MM.1S (cell line): ENCODE results near the gene SPR.

Experiments used
- DNase-seq: peaks from one replicate; pipeline ENCODE4 v3.0.0-alpha.2; 2015
- H2AFZ ChIP-seq: fragments of 300-600 bp; sonication (generic); 2 replicates; pipeline ENCODE4 v1.6.0; 2016; ENCODE audit warnings: antibody characterized with exemption, low read length
- H3F3A ChIP-seq: fragments of 300-600 bp; sonication (generic); 2 replicates; pipeline ENCODE4 v1.6.1; 2016; ENCODE audit warnings: mild to moderate bottlenecking, antibody characterized with exemption, low read length, moderate library complexity, mixed read lengths; ENCODE audit not compliant: insufficient read depth
- H3K27ac ChIP-seq: fragments of 300-600 bp; sonication (generic); 2 replicates; pipeline ENCODE4 v1.5.1; 2016; ENCODE audit warnings: mild to moderate bottlenecking, low read length
- H3K27me3 ChIP-seq: fragments of 300-600 bp; sonication (generic); replicated peaks from 2 replicates; pipeline ENCODE4 v1.6.0; 2016; ENCODE audit warnings: low read length; ENCODE audit not compliant: insufficient read depth
- H3K36me3 ChIP-seq: fragments of 300-600 bp; sonication (generic); replicated peaks from 2 replicates; pipeline ENCODE4 v1.6.1; 2016; ENCODE audit warnings: mild to moderate bottlenecking, low read length, mixed read lengths; ENCODE audit not compliant: insufficient read depth
- H3K4me1 ChIP-seq: fragments of 300-600 bp; sonication (generic); 2 replicates; pipeline ENCODE4 v1.6.1; 2016; ENCODE audit warnings: low read length, mixed read lengths
- H3K4me2 ChIP-seq: fragments of 300-600 bp; sonication (generic); 2 replicates; pipeline ENCODE4 v1.6.0; 2016; ENCODE audit warnings: low read depth, low read length
- H3K4me3 ChIP-seq: fragments of 300-600 bp; sonication (generic); 2 replicates; pipeline ENCODE4 v1.5.1; 2016; ENCODE audit warnings: low read length, mixed read lengths
- H3K79me2 ChIP-seq: fragments of 300-600 bp; sonication (generic); 2 replicates; pipeline ENCODE4 v1.6.1; 2016; ENCODE audit warnings: mixed run types, low read length, mixed read lengths
- H3K9ac ChIP-seq: fragments of 300-600 bp; sonication (generic); 2 replicates; pipeline ENCODE4 v1.6.1; 2016; ENCODE audit warnings: low read length, mixed read lengths
- H3K9me2 ChIP-seq: fragments of 300-600 bp; sonication (generic); replicated peaks from 2 replicates; pipeline ENCODE4 v1.6.1; 2016; ENCODE audit warnings: mild to moderate bottlenecking, low read length, mixed read lengths; ENCODE audit not compliant: insufficient read depth
- H3K9me3 ChIP-seq: fragments of 300-600 bp; sonication (generic); replicated peaks from 2 replicates; pipeline ENCODE4 v1.6.1; 2016; ENCODE audit warnings: mild to moderate bottlenecking, low read length, mixed read lengths; ENCODE audit not compliant: insufficient read depth
- H4K20me1 ChIP-seq: fragments of 300-600 bp; sonication (generic); 2 replicates; pipeline ENCODE4 v1.6.1; 2016; ENCODE audit warnings: mild to moderate bottlenecking, low read length, moderate library complexity, mixed read lengths; ENCODE audit not compliant: insufficient read depth
- EZH2 ChIP-seq: fragments of 300-600 bp; sonication (generic); optimal IDR thresholded peaks from 2 replicates; pipeline ENCODE3; 2017; ENCODE audit warnings: low read depth, mild to moderate bottlenecking, antibody characterized with exemption, low read length, mixed read lengths
- EZH2phosphoT487 ChIP-seq: fragments of 300-600 bp; sonication (generic); IDR thresholded peaks from 2 replicates; pipeline ENCODE4 v1.6.1; 2018; ENCODE audit warnings: antibody characterized with exemption, low read length
- TF ChIP-seq, protein P1 (sequence below): fragments of 300-600 bp; sonication (generic); IDR thresholded peaks from 2 replicates; pipeline ENCODE4 v1.5.1; 2016; ENCODE audit warnings: antibody characterized with exemption, low read length, mixed read lengths

SPR gene

DNA sequence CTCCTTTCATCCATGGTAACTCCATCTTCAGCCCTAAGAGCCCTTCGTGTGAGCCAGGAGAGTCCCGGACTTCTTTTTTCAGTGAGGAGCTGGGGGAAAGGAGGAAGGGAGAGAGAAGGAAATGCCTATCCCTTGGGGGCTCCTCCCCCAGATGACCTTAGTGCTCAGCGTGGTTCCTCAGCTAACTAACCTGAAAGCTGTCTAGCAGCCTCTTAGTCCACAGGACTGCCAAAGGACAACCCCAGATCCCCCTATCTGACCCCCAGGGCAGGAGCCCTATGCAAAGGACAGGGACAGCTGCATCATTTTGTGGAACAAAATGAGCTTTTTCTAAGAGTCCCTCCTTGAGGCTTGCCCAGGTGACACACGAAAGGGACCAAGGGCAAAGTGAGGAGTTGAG is 7.9 kb downstream of the SPR start:
- no peak overlapping the region for H3K4me3 ChIP-seq
- no peaks in the 10 kb centered on the region for H3K9me2 ChIP-seq
- no peaks in the 10 kb centered on the region for H3K27me3 ChIP-seq
- no peaks in the 10 kb centered on the region for H3K4me1 ChIP-seq
- no peaks in the 10 kb centered on the region for H3F3A ChIP-seq
- no peak overlapping the region for H3K27ac ChIP-seq
- no peaks in the 10 kb centered on the region for H3K9me3 ChIP-seq
- no peaks in the 10 kb centered on the region for H3K36me3 ChIP-seq
- no peaks in the 10 kb centered on the region for H4K20me1 ChIP-seq
- no peak for DNase-seq
- no peaks in the 10 kb centered on the region for H3K79me2 ChIP-seq
- no peak overlapping the region for H3K9ac ChIP-seq
- no peak for TF ChIP-seq EZH2
- TF ChIP-seq EZH2phosphoT487: no peak
- TF ChIP-seq, protein P1, sequence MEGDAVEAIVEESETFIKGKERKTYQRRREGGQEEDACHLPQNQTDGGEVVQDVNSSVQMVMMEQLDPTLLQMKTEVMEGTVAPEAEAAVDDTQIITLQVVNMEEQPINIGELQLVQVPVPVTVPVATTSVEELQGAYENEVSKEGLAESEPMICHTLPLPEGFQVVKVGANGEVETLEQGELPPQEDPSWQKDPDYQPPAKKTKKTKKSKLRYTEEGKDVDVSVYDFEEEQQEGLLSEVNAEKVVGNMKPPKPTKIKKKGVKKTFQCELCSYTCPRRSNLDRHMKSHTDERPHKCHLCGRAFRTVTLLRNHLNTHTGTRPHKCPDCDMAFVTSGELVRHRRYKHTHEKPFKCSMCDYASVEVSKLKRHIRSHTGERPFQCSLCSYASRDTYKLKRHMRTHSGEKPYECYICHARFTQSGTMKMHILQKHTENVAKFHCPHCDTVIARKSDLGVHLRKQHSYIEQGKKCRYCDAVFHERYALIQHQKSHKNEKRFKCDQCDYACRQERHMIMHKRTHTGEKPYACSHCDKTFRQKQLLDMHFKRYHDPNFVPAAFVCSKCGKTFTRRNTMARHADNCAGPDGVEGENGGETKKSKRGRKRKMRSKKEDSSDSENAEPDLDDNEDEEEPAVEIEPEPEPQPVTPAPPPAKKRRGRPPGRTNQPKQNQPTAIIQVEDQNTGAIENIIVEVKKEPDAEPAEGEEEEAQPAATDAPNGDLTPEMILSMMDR: no peak
- no peak overlapping the region for H3K4me2 ChIP-seq
- H2AFZ ChIP-seq: no peak overlapping the region

DNA sequence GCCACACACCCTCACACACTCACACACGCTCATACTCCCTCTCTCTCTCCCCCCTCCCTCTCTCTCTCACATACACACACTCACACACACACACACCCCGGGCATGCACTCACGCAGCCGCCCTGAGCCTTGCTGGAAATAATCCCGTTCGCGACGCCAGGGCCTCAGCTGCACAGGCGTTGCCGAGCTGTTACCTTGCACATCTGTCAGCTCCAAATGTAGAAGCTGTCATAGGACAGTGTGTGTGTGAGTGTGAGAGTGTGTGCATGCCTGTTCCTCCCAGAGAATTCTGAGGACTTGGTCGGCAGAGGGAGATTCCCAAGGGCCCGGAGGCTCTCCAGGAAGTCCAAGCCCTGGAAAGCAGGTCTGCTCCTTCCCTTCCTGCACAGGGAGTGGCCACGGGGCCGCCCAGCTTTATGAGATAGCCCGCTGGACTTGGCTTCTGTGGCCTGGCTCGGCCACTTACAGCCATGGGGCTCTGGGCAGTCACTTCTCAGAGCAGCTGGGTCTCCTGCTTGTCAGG is 8.6 kb downstream of the SPR start:
- no peaks in the 10 kb centered on the region for H4K20me1 ChIP-seq
- H3F3A ChIP-seq: no peaks in the 10 kb centered on the region
- no peaks in the 10 kb centered on the region for H3K9me3 ChIP-seq
- no peak overlapping the region for H3K27ac ChIP-seq
- no peaks in the 10 kb centered on the region for H3K27me3 ChIP-seq
- no peaks in the 10 kb centered on the region for H3K79me2 ChIP-seq
- H3K36me3 ChIP-seq: no peaks in the 10 kb centered on the region
- H3K4me1 ChIP-seq: no peaks in the 10 kb centered on the region
- H3K4me2 ChIP-seq: no peak overlapping the region
- H2AFZ ChIP-seq: no peak overlapping the region
- TF ChIP-seq, protein P1: no peak
- TF ChIP-seq EZH2phosphoT487 (no peak), EZH2 (no peak)
- no peak overlapping the region for H3K9ac ChIP-seq
- no peak for DNase-seq
- no peak overlapping the region for H3K4me3 ChIP-seq
- no peaks in the 10 kb centered on the region for H3K9me2 ChIP-seq

DNA sequence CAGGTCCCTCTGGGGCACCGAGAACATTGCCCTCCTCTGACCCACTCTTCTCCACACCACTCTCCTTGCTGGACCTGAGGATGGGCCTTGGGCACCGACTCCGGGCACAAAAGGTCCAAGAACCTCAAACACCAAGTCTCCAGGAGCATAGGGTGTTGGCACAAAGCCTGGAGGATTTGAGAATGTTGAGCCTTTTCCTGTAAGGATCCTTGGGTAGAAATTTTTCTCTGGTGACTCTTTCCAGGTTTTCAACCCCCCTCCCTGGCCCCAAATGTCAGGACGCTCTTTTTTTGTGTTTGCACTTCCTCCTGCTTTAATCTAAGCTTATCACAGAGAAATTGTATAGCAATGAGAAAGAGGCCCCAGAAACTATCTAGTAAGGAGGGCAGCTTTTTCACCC is 9.2 kb downstream of the SPR start:
- Histone ChIP-seq H3K4me2 (no peak overlapping the region), H3K9me2 (no peaks in the 10 kb centered on the region), H3K27me3 (no peaks in the 10 kb centered on the region), H3K27ac (no peak overlapping the region), H3K36me3 (no peaks in the 10 kb centered on the region), H2AFZ (no peak overlapping the region), H3K9me3 (no peaks in the 10 kb centered on the region), H3K4me3 (no peak overlapping the region), H3K79me2 (no peaks in the 10 kb centered on the region), H3K4me1 (no peaks in the 10 kb centered on the region), H4K20me1 (no peaks in the 10 kb centered on the region), H3K9ac (no peak overlapping the region), H3F3A (no peaks in the 10 kb centered on the region)
- no peak for TF ChIP-seq EZH2
- no peak for DNase-seq

DNA sequence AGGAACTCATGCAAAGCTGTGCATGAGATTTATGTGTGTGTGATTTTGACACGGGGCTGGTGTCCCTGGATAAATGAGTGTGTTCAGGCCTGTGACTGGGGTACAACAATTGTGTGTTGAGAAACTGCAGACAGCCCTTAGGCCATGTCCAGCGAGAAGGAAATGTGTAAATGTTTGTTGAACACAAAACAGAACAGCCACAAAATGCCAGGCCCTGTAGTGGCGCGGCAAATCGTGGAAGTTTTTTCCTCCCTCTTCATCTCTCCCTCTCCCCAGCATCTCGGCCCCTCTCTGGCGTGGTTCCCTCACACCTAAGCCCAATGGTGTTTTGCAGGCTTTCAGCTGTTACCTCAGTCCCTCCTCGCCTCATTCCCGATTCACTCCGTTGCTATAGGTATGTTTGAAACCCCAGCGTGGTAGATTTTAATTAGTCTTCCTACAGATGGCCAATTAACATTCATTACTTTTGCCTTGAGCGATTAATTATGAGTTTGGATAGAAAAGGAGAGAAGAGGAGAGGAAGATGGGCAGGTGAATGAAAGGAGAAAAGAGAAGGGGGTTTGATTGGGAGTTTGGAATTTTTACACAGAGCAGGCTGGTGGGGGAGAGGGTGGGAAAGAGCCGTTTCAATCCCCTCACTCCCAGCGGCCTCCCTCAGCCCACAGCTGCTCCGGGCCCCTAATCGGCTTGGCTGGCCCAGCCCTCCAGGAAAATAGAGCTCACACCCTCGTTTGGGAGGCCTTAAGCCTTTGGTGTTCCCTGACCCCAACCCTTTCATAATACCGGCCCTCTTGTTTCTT is 10.8 kb downstream of the SPR start:
- H3K4me1 ChIP-seq: no peaks in the 10 kb centered on the region
- H2AFZ ChIP-seq: no peak overlapping the region
- TF ChIP-seq, protein P1: no peak
- no peak for TF ChIP-seq EZH2
- no peaks in the 10 kb centered on the region for H3K36me3 ChIP-seq
- DNase-seq: no peak
- H3K4me2 ChIP-seq: no peak overlapping the region
- H3F3A ChIP-seq: no peaks in the 10 kb centered on the region
- H3K4me3 ChIP-seq: no peak overlapping the region
- H3K27ac ChIP-seq: no peak overlapping the region
- H3K9me3 ChIP-seq: no peaks in the 10 kb centered on the region
- H3K79me2 ChIP-seq: no peaks in the 10 kb centered on the region
- H4K20me1 ChIP-seq: no peaks in the 10 kb centered on the region
- H3K9ac ChIP-seq: no peak overlapping the region
- no peaks in the 10 kb centered on the region for H3K9me2 ChIP-seq
- no peaks in the 10 kb centered on the region for H3K27me3 ChIP-seq
